ENCODE data around the gene KCNIP1. TPM values are rescaled to one million over a fixed set of nuclear protein-coding genes. Genes with fewer than 3 reads are reported as not detected.

Gene KCNIP1
- total RNA-seq, 3 donors from 2014 or later (not counting 1 experiment from before 2014, with no cell fraction given), result not detected

- H3K27ac Mint-ChIP-seq, result no peak overlapping the region
- Histone ChIP-seq H3K4me1 (ENCODE audit: control insufficient read depth, insufficient read depth, low read length) (no peaks in the 10 kb centered on the region), H3K36me3 (ENCODE audit: control insufficient read depth, insufficient read depth, low read length) (no peaks in the 10 kb centered on the region), H3K9me3 (ENCODE audit: control insufficient read depth, insufficient read depth, low read length) (no peaks in the 10 kb centered on the region), H3K27ac (ENCODE audit: low read length) (no peak overlapping the region), H3K4me3 (ENCODE audit: low read length) (no peak overlapping the region), H3K27me3 (ENCODE audit: control insufficient read depth, insufficient read depth, low read length) (peaks cover 2% of the 10 kb centered on the region)
- peaks cover 16 to 49% of the 10 kb centered on the region in 2 donors for H3K27me3 Mint-ChIP-seq (ENCODE audit: low read depth in 2 of 2)
- H3K4me3 Mint-ChIP-seq, result no peak overlapping the region
- ATAC-seq (no peak), DNase-seq (no peak)
- intact Hi-C loops (cut with micrococcal nuclease), result no loop called here
- no peak for TF ChIP-seq CTCF (IDR thresholded peaks at IDR 0.05)
- H3K4me1 Mint-ChIP-seq, result no peaks in the 10 kb centered on the region
- 89% methylated on average over 3 of the region's 4 CpGs for WGBS (ENCODE audit: insufficient coverage)
- no peaks in the 10 kb centered on the region for H3K9me3 Mint-ChIP-seq
- no peaks in the 10 kb centered on the region for H3K36me3 Mint-ChIP-seq
Measured at GRCh38 chr5:170720179-170720578, 216.4 kb downstream of the KCNIP1 start.

- WGBS (ENCODE audit: insufficient coverage), result 69% methylated on average over 1 of the region's 1 CpG
- Mint-ChIP-seq H3K36me3 (no peaks in the 10 kb centered on the region), H3K9me3 (no peaks in the 10 kb centered on the region), H3K27ac (no peak overlapping the region), H3K4me1 (no peaks in the 10 kb centered on the region), H3K4me3 (no peak overlapping the region), H3K27me3 (ENCODE audit: low read depth in 2 of 2) (peaks cover 19 to 45% of the 10 kb centered on the region in 2 donors)
- H3K36me3 ChIP-seq (ENCODE audit: control insufficient read depth, insufficient read depth, low read length), result no peaks in the 10 kb centered on the region
- H3K27ac ChIP-seq (ENCODE audit: low read length), result no peak overlapping the region
- TF ChIP-seq CTCF (IDR thresholded peaks at IDR 0.05), result no peak
- no peaks in the 10 kb centered on the region for H3K9me3 ChIP-seq (ENCODE audit: control insufficient read depth, insufficient read depth, low read length)
- peaks cover 2% of the 10 kb centered on the region for H3K27me3 ChIP-seq (ENCODE audit: control insufficient read depth, insufficient read depth, low read length)
- intact Hi-C loops (cut with micrococcal nuclease), result no loop called here
- H3K4me1 ChIP-seq (ENCODE audit: control insufficient read depth, insufficient read depth, low read length), result no peaks in the 10 kb centered on the region
- no peak for ATAC-seq
- no peak overlapping the region for H3K4me3 ChIP-seq (ENCODE audit: low read length)
- DNase-seq, result no peak
Measured at GRCh38 chr5:170720984-170721383, 217.2 kb downstream of the KCNIP1 start.

- H3K9me3 Mint-ChIP-seq, result no peaks in the 10 kb centered on the region
- Histone ChIP-seq H3K4me3 (ENCODE audit: low read length) (no peak overlapping the region), H3K27ac (ENCODE audit: low read length) (no peak overlapping the region), H3K36me3 (ENCODE audit: control insufficient read depth, insufficient read depth, low read length) (no peaks in the 10 kb centered on the region), H3K27me3 (ENCODE audit: control insufficient read depth, insufficient read depth, low read length) (peaks cover 2% of the 10 kb centered on the region), H3K4me1 (ENCODE audit: control insufficient read depth, insufficient read depth, low read length) (no peaks in the 10 kb centered on the region), H3K9me3 (ENCODE audit: control insufficient read depth, insufficient read depth, low read length) (no peaks in the 10 kb centered on the region)
- no peaks in the 10 kb centered on the region for H3K36me3 Mint-ChIP-seq
- no peaks in the 10 kb centered on the region for H3K4me1 Mint-ChIP-seq
- DNase-seq, result no peak
- H3K27me3 Mint-ChIP-seq (ENCODE audit: low read depth in 2 of 2), result peaks cover 19 to 41% of the 10 kb centered on the region in 2 donors
- H3K4me3 Mint-ChIP-seq, result no peak overlapping the region
- H3K27ac Mint-ChIP-seq, result no peak overlapping the region
- TF ChIP-seq CTCF (IDR thresholded peaks at IDR 0.05), result no peak
- ATAC-seq, result no peak
- 78% methylated on average over 6 of the region's 6 CpGs for WGBS (ENCODE audit: insufficient coverage)
- intact Hi-C loops (cut with micrococcal nuclease), result no loop called here
Measured at GRCh38 chr5:170721681-170722080, 217.9 kb downstream of the KCNIP1 start.

- Histone ChIP-seq H3K27me3 (ENCODE audit: control insufficient read depth, insufficient read depth, low read length) (peaks cover 2% of the 10 kb centered on the region), H3K4me3 (ENCODE audit: low read length) (no peak overlapping the region), H3K9me3 (ENCODE audit: control insufficient read depth, insufficient read depth, low read length) (no peaks in the 10 kb centered on the region), H3K4me1 (ENCODE audit: control insufficient read depth, insufficient read depth, low read length) (no peaks in the 10 kb centered on the region), H3K36me3 (ENCODE audit: control insufficient read depth, insufficient read depth, low read length) (no peaks in the 10 kb centered on the region), H3K27ac (ENCODE audit: low read length) (no peak overlapping the region)
- no peak overlapping the region for H3K4me3 Mint-ChIP-seq
- H3K9me3 Mint-ChIP-seq, result no peaks in the 10 kb centered on the region
- peaks cover 24 to 46% of the 10 kb centered on the region in 2 donors for H3K27me3 Mint-ChIP-seq (ENCODE audit: low read depth in 2 of 2)
- ATAC-seq, result no peak
- no peak overlapping the region for H3K27ac Mint-ChIP-seq
- H3K4me1 Mint-ChIP-seq, result no peaks in the 10 kb centered on the region
- intact Hi-C loops (cut with micrococcal nuclease), result no loop called here
- WGBS (ENCODE audit: insufficient coverage), result 74% methylated on average over 3 of the region's 3 CpGs
- no peaks in the 10 kb centered on the region for H3K36me3 Mint-ChIP-seq
- no peak for TF ChIP-seq CTCF (IDR thresholded peaks at IDR 0.05)
- no peak for DNase-seq
Measured at GRCh38 chr5:170722316-170722715, 218.5 kb downstream of the KCNIP1 start.

All from natural killer cell (primary cell).